ENCODE data around the gene TREM2. TPM values are rescaled to one million over a fixed set of nuclear protein-coding genes. Genes with fewer than 3 reads are reported as not detected.

Gene TREM2
- total RNA-seq, 3 donors from 2014 or later = 0.29 to 1.3 (median 0.67) TPM

DNA sequence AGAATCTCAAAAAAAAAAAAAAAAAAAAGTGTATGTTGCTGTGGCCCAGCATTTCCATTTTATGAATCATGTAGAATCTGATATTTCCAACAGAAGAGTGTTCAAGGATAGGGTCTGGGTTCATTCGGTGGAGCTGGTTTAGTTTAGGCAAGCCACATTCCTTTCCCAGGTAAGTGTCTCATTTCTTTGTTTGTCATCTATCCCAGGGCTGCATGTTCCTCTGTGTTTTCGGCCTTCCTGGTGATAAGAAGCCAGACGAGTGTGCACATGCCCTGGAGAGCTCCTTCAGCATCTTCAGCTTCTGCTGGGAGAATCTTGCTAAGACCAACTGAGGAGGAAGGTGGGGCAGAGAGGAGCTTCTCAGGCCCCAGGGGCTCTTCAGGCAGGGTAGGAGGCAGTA, 51.9 kb downstream of the TREM2 start:
- H3K9me3 ChIP-seq = no peaks in the 10 kb centered on the region
- no peaks in the 10 kb centered on the region for H3K4me1 ChIP-seq (ENCODE audit: low read depth)
- DNase-seq (no peak), ATAC-seq (no peak)
- intact Hi-C loops (cut with DNase I, micrococcal nuclease) = no loop called here
- H3K36me3 ChIP-seq (ENCODE audit: low read depth) = no peaks in the 10 kb centered on the region
- H3K4me3 ChIP-seq = no peak overlapping the region
- TF ChIP-seq, protein P1, sequence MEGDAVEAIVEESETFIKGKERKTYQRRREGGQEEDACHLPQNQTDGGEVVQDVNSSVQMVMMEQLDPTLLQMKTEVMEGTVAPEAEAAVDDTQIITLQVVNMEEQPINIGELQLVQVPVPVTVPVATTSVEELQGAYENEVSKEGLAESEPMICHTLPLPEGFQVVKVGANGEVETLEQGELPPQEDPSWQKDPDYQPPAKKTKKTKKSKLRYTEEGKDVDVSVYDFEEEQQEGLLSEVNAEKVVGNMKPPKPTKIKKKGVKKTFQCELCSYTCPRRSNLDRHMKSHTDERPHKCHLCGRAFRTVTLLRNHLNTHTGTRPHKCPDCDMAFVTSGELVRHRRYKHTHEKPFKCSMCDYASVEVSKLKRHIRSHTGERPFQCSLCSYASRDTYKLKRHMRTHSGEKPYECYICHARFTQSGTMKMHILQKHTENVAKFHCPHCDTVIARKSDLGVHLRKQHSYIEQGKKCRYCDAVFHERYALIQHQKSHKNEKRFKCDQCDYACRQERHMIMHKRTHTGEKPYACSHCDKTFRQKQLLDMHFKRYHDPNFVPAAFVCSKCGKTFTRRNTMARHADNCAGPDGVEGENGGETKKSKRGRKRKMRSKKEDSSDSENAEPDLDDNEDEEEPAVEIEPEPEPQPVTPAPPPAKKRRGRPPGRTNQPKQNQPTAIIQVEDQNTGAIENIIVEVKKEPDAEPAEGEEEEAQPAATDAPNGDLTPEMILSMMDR (IDR thresholded peaks at IDR 0.05) = no peak

Other genes starting within 250 kb of the TREM2 start
- 1 to 10 TPM; 3.4 to 9.7 (median 7.4) TPM for gene UNC5CL, start 123.9 kb downstream of the TREM2 start, total RNA-seq
- gene TSPO2, start 120.6 kb downstream of the TREM2 start, total RNA-seq = under 1 TPM in 1 of 3 donors, not detected in 2; 0.48 TPM
- not detected for gene APOBEC2, start 109.9 kb downstream of the TREM2 start, total RNA-seq
- 10 to 100 TPM; 23.0 to 37.4 (median 23.7) TPM for gene OARD1, start 90.8 kb downstream of the TREM2 start, total RNA-seq
- gene NFYA, start 90.1 kb downstream of the TREM2 start, total RNA-seq = 10 to 100 TPM; 19.0 to 20.9 (median 20.2) TPM
- gene TREML1, start 8.8 kb downstream of the TREM2 start, total RNA-seq = under 1 TPM in 1 of 3 donors, not detected in 2; 0.35 TPM
- gene TREML2, start 38.0 kb upstream of the TREM2 start, total RNA-seq = not detected
- not detected for gene TREML4, start 65.2 kb upstream of the TREM2 start, total RNA-seq
- gene TREM1, start 123.6 kb upstream of the TREM2 start, total RNA-seq = 1 to 10 TPM in 2 of 3 donors, not detected in 1; 1.2 to 2.0 TPM
- gene NCR2, start 172.5 kb upstream of the TREM2 start, total RNA-seq = under 1 TPM in 1 of 3 donors, not detected in 2; 0.25 TPM

All from mucosa of descending colon (tissue), 3 donors.